ENCODE results near the gene ADAM29.
"Not testable (repeated sequence)": the region's sequence is repeated elsewhere in the genome, so short reads cannot be mapped to it uniquely, and the experiment has no call there.

Gene ADAM29

GRCh38 chr4:174948826-174949225, 30.7 kb downstream of the ADAM29 start:
- no peak for DNase-seq (ENCODE audit: low spot score)

DNA sequence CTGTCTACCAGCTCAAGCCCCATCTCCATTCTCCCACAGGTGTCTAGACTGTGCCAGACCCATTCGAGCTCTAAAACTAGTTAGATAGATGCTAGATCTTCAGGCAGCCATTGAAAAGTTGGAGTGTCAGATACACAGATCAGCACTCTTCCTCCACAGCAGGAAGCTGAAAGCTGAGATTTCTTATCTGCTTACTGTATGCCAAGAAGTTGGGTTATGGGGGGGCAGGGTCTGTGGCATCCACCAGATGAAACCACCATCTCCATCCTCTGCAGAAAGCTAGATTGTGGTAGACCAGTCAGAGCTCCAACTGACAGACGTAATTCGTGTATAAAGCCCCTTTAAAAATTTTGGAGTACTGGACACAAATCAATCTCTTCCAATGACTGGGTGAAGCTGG, 54.8 kb downstream of the ADAM29 start:
- DNase-seq (ENCODE audit: low spot score) = no peak

DNA sequence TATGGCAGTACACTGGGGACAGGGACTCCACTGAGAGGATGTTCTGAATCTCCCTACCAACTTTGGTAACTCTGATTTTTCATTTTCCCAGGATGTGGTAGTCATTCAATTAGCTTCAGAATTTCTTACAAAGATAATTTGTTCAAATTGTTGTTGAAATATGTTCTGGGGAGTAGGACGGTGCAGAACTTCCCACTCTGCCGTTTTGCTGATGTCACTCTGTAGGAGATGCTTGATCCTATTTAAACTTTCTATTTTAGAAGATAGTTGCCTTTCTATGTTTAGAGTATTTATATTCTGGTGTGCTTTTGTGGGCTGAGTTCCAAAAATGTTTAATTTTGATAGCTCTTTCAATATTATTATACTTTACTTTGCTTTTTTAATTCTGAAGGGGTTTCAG, 55.2 kb downstream of the ADAM29 start:
- DNase-seq (ENCODE audit: low spot score) = no peak

- no peak for DNase-seq (ENCODE audit: low spot score)
Observed at GRCh38 chr4:174983128-174983750, 65.1 kb downstream of the ADAM29 start.

DNA sequence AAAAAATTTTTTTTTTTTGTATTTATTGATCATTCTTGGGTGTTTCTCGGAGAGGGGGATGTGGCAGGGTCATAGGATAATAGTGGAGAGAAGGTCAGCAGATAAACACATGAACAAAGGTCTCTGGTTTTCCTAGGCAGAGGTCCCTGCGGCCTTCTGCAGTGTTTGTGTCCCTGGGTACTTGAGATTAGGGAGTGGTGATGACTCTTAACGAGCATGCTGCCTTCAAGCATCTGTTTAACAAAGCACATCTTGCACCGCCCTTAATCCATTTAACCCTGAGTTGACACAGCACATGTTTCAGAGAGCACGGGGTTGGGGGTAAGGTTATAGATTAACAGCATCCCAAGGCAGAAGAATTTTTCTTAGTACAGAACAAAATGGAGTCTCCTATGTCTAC, 65.7 kb downstream of the ADAM29 start:
- not testable (repeated sequence) for DNase-seq (ENCODE audit: low spot score)

DNA sequence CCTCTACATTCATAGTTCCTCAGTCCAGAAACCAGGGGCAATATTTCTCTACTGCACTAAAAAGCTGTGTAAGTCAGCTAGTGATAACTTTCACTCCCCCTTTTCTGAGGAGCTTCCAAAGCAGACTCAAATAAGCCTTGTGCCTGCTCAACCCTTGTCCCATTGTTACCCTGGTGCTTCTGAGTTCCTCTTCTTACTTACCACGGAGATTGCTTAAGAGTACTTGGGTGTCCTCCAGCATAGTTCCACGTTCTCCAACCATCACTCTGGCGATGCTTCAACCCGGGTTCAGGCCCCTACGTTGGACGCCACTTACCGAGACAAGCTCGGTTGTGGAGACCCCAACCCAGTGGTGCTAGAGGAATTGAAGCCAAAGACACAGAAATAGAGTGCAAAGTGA, 71.6 kb downstream of the ADAM29 start:
- no peak for DNase-seq (ENCODE audit: low spot score)

DNA sequence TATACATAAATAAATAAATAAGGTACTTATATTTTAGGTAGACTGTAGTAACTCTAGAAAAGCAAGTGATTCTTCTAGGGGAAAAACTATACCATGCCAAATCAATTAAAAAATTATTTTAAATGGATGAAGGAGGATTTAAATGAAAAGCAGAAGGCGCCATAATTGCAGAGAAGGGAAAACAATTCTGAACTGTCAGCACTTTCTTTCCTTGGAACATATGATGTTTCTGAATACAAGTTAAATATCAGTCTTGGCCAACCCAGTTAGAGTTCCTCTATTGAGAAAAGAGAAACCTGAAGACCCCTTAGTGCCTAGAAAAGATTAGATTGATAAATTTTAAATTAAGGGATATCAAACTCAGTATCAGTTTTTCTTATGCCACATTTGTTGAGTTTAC, 75.8 kb downstream of the ADAM29 start:
- no peak for DNase-seq (ENCODE audit: low spot score)

GRCh38 chr4:174996079-174996478, 77.9 kb downstream of the ADAM29 start:
- no peak for DNase-seq (ENCODE audit: low spot score)

DNA sequence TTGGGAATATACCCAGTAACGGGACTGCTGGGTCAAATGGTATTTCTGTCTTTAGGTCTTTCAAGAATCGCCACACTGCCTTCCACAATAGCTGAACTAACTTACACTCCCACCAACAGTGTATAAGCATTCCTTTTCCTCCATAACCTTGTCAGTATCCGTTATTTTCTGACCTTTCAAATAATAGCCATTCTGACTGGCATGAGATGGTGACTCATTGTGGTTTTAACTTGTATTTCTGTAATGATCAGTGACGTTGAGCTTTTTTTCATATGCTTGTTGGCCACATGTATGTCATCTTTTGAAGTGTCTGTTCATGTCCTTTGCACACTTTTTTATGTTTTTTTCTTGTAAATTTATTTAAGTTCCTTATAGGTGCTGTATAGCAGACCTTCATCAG, 81.2 kb downstream of the ADAM29 start:
- no peak for DNase-seq (ENCODE audit: low spot score)

GRCh38 chr4:175017751-175018150, 99.6 kb downstream of the ADAM29 start:
- no peak for DNase-seq (ENCODE audit: low spot score)

GRCh38 chr4:175019447-175019846, 101.3 kb downstream of the ADAM29 start:
- DNase-seq (ENCODE audit: low spot score) = not testable (repeated sequence)
